Mucosa of gallbladder (tissue), 1 donor: Measurements from ENCODE around the gene REXO5. TPM values are rescaled to one million over a fixed set of nuclear protein-coding genes. Genes with fewer than 3 reads are reported as not detected.
"Not testable (repeated sequence)": the region's sequence is repeated elsewhere in the genome, so short reads cannot be mapped to it uniquely, and the experiment has no call there.

Experiments
- DNase-seq: peaks from one replicate; pipeline ENCODE4 v3.0.0-alpha.2; 2020; ENCODE audit warnings: low spot score
- total RNA-seq: library from RNA; stranded (reverse); gene quantifications from one replicate; pipeline ENCODE4 v1.2.1, GENCODE V29; 2021
- donor health status: DM: no; HTN: no; CAD: no.

REXO5 gene
- total RNA-seq, 1 donor from 2014 or later = 2.2 TPM

GRCh38 chr16:20799599-20799998, 6.7 kb upstream of the REXO5 start:
- no peak for DNase-seq

GRCh38 chr16:20801278-20801677, 5.0 kb upstream of the REXO5 start:
- no peak for DNase-seq

- DNase-seq = no peak
These were observed 3.2 kb upstream of the REXO5 start for GRCh38 chr16:20803192-20803560.

- DNase-seq = no peak
These were observed 2.6 kb upstream of the REXO5 start for GRCh38 chr16:20803561-20804214.

GRCh38 chr16:20805684-20806167, 601 bp upstream of the REXO5 start:
- DNase-seq = not testable (repeated sequence)

GRCh38 chr16:20807862-20808261, 1.5 kb downstream of the REXO5 start:
- no peak for DNase-seq

- no peak for DNase-seq
These were observed 5.6 kb downstream of the REXO5 start for GRCh38 chr16:20811889-20812439.

GRCh38 chr16:20812510-20812909, 6.2 kb downstream of the REXO5 start:
- no peak for DNase-seq

- no peak for DNase-seq
These were observed 8.5 kb downstream of the REXO5 start for GRCh38 chr16:20814784-20815183.

GRCh38 chr16:20818929-20819585, 12.7 kb downstream of the REXO5 start:
- no peak for DNase-seq

GRCh38 chr16:20821682-20822081, 15.4 kb downstream of the REXO5 start:
- DNase-seq = no peak

- DNase-seq = no peak
These were observed 16.4 kb downstream of the REXO5 start for GRCh38 chr16:20822521-20823325.

GRCh38 chr16:20826039-20826566, 19.8 kb downstream of the REXO5 start:
- no peak for DNase-seq

- no peak for DNase-seq
These were observed 23.2 kb downstream of the REXO5 start for GRCh38 chr16:20829536-20829935.

GRCh38 chr16:20830372-20830771, 24.0 kb downstream of the REXO5 start:
- no peak for DNase-seq

- no peak for DNase-seq
These were observed 26.8 kb downstream of the REXO5 start for GRCh38 chr16:20833086-20833485.

- DNase-seq = no peak
These were observed 31.9 kb downstream of the REXO5 start for GRCh38 chr16:20838240-20838639.

GRCh38 chr16:20839504-20839903, 33.2 kb downstream of the REXO5 start:
- DNase-seq = no peak

- DNase-seq = no peak
These were observed 37.7 kb downstream of the REXO5 start for GRCh38 chr16:20844054-20844453.

GRCh38 chr16:20844588-20844987, 38.3 kb downstream of the REXO5 start:
- DNase-seq = no peak

GRCh38 chr16:20846030-20846429, 39.7 kb downstream of the REXO5 start:
- no peak for DNase-seq

- DNase-seq = no peak
These were observed 40.2 kb downstream of the REXO5 start for GRCh38 chr16:20846551-20846950.
